ENCODE measurements around the gene TEX51. TPM values are rescaled to one million over a fixed set of nuclear protein-coding genes. Genes with fewer than 3 reads are reported as not detected.

The TEX51 gene
- polyA plus RNA-seq, 1 donor from 2014 or later = not detected

GRCh38 chr2:126876631-126877030 lies 22.1 kb upstream of the TEX51 start:
- Histone ChIP-seq H3K36me3 (ENCODE audit: insufficient read depth, low read length) (no peaks in the 10 kb centered on the region), H3K4me2 (ENCODE audit: low read length) (no peak overlapping the region), H4K20me1 (ENCODE audit: insufficient read depth) (no peaks in the 10 kb centered on the region), H3K79me2 (replicated peaks; ENCODE audit: insufficient read depth, low read length) (no peaks in the 10 kb centered on the region), H3K4me3 (ENCODE audit: low read length) (no peak overlapping the region), H2AFZ (ENCODE audit: low read depth, low read length) (no peak overlapping the region), H3K9ac (ENCODE audit: low read length) (no peak overlapping the region), H3F3A (ENCODE audit: insufficient read depth, low read length, poor library complexity, severe bottlenecking) (no peaks in the 10 kb centered on the region), H3K27me3 (ENCODE audit: insufficient read depth, low read depth, low read length) (no peaks in the 10 kb centered on the region), H3K9me2 (ENCODE audit: insufficient read depth, low read length) (no peaks in the 10 kb centered on the region), H3K9me3 (ENCODE audit: low read length) (no peaks in the 10 kb centered on the region), H3K27ac (ENCODE audit: low read length) (no peak overlapping the region)
- TF ChIP-seq EZH2 (IDR thresholded peaks at IDR 0.05; ENCODE audit: borderline replicate concordance, insufficient read depth, low read length, poor library complexity, severe bottlenecking) = no peak
- TF ChIP-seq, protein P1, sequence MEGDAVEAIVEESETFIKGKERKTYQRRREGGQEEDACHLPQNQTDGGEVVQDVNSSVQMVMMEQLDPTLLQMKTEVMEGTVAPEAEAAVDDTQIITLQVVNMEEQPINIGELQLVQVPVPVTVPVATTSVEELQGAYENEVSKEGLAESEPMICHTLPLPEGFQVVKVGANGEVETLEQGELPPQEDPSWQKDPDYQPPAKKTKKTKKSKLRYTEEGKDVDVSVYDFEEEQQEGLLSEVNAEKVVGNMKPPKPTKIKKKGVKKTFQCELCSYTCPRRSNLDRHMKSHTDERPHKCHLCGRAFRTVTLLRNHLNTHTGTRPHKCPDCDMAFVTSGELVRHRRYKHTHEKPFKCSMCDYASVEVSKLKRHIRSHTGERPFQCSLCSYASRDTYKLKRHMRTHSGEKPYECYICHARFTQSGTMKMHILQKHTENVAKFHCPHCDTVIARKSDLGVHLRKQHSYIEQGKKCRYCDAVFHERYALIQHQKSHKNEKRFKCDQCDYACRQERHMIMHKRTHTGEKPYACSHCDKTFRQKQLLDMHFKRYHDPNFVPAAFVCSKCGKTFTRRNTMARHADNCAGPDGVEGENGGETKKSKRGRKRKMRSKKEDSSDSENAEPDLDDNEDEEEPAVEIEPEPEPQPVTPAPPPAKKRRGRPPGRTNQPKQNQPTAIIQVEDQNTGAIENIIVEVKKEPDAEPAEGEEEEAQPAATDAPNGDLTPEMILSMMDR (IDR thresholded peaks at IDR 0.05; ENCODE audit: poor library complexity, severe bottlenecking) = no peak
- TF ChIP-seq POLR2AphosphoS5 (IDR thresholded peaks at IDR 0.05) = no peak
- TF ChIP-seq, protein P2, sequence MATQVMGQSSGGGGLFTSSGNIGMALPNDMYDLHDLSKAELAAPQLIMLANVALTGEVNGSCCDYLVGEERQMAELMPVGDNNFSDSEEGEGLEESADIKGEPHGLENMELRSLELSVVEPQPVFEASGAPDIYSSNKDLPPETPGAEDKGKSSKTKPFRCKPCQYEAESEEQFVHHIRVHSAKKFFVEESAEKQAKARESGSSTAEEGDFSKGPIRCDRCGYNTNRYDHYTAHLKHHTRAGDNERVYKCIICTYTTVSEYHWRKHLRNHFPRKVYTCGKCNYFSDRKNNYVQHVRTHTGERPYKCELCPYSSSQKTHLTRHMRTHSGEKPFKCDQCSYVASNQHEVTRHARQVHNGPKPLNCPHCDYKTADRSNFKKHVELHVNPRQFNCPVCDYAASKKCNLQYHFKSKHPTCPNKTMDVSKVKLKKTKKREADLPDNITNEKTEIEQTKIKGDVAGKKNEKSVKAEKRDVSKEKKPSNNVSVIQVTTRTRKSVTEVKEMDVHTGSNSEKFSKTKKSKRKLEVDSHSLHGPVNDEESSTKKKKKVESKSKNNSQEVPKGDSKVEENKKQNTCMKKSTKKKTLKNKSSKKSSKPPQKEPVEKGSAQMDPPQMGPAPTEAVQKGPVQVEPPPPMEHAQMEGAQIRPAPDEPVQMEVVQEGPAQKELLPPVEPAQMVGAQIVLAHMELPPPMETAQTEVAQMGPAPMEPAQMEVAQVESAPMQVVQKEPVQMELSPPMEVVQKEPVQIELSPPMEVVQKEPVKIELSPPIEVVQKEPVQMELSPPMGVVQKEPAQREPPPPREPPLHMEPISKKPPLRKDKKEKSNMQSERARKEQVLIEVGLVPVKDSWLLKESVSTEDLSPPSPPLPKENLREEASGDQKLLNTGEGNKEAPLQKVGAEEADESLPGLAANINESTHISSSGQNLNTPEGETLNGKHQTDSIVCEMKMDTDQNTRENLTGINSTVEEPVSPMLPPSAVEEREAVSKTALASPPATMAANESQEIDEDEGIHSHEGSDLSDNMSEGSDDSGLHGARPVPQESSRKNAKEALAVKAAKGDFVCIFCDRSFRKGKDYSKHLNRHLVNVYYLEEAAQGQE (IDR thresholded peaks at IDR 0.05; ENCODE audit: borderline replicate concordance) = no peak
- TF ChIP-seq SMC3 (conservative IDR thresholded peaks at IDR 0.05; ENCODE audit: poor library complexity) = no peak
- TF ChIP-seq RAD21 (conservative IDR thresholded peaks at IDR 0.05) = no peak
- no peak for TF ChIP-seq MXI1 (conservative IDR thresholded peaks at IDR 0.05; ENCODE audit: poor library complexity, severe bottlenecking)
- TF ChIP-seq TAF1 (IDR thresholded peaks at IDR 0.05; ENCODE audit: low read depth) = no peak
- no peak for TF ChIP-seq EP300 (conservative IDR thresholded peaks at IDR 0.05; ENCODE audit: poor library complexity, severe bottlenecking)

- Histone ChIP-seq H3K9ac (ENCODE audit: low read length) (no peak overlapping the region), H3K27ac (ENCODE audit: low read length) (no peak overlapping the region), H3K9me3 (ENCODE audit: low read length) (no peaks in the 10 kb centered on the region), H4K20me1 (ENCODE audit: insufficient read depth) (no peaks in the 10 kb centered on the region), H2AFZ (ENCODE audit: low read depth, low read length) (no peak overlapping the region), H3K4me2 (ENCODE audit: low read length) (no peak overlapping the region), H3K9me2 (ENCODE audit: insufficient read depth, low read length) (no peaks in the 10 kb centered on the region), H3K36me3 (ENCODE audit: insufficient read depth, low read length) (no peaks in the 10 kb centered on the region), H3K4me3 (ENCODE audit: low read length) (no peak overlapping the region), H3F3A (ENCODE audit: insufficient read depth, low read length, poor library complexity, severe bottlenecking) (no peaks in the 10 kb centered on the region), H3K79me2 (replicated peaks; ENCODE audit: insufficient read depth, low read length) (no peaks in the 10 kb centered on the region), H3K27me3 (ENCODE audit: insufficient read depth, low read depth, low read length) (no peaks in the 10 kb centered on the region)
- TF ChIP-seq, protein P1 (IDR thresholded peaks at IDR 0.05; ENCODE audit: poor library complexity, severe bottlenecking) = no peak
- TF ChIP-seq SMC3 (conservative IDR thresholded peaks at IDR 0.05; ENCODE audit: poor library complexity) (no peak), EZH2 (IDR thresholded peaks at IDR 0.05; ENCODE audit: borderline replicate concordance, insufficient read depth, low read length, poor library complexity, severe bottlenecking) (no peak), EP300 (conservative IDR thresholded peaks at IDR 0.05; ENCODE audit: poor library complexity, severe bottlenecking) (no peak), TAF1 (IDR thresholded peaks at IDR 0.05; ENCODE audit: low read depth) (no peak), RAD21 (conservative IDR thresholded peaks at IDR 0.05) (no peak), MXI1 (conservative IDR thresholded peaks at IDR 0.05; ENCODE audit: poor library complexity, severe bottlenecking) (no peak), POLR2AphosphoS5 (IDR thresholded peaks at IDR 0.05) (no peak)
- TF ChIP-seq, protein P2 (IDR thresholded peaks at IDR 0.05; ENCODE audit: borderline replicate concordance) = no peak
Observed at GRCh38 chr2:126877041-126877440, 21.6 kb upstream of the TEX51 start.
